HepG2 (cell line): ENCODE measurements around the gene LSM14B. TPM values are rescaled to one million over a fixed set of nuclear protein-coding genes. Genes with fewer than 3 reads are reported as not detected.

Experiments
- ATF4 ChIP-seq, 2 experiments: fragments of 450-650 bp in 1 of 2; sonication (generic) in 1 of 2; formaldehyde crosslinking; IDR thresholded peaks; 2 replicates each; pipeline versions ENCODE4 v1.5.0 to v1.8.0; 2020 to 2022; ENCODE audit warnings: mild to moderate bottlenecking in 1 of 2, missing genetic modification reagents in 1 of 2
- ATF6 ChIP-seq: sonication (generic); formaldehyde crosslinking; conservative IDR thresholded peaks from 2 replicates; pipeline ENCODE4 v1.4.0; 2020; ENCODE audit warnings: missing genetic modification reagents
- BORCS8-MEF2B ChIP-seq: sonication (generic); formaldehyde crosslinking; IDR thresholded peaks from 2 replicates; pipeline ENCODE4 v1.8.0; 2022; ENCODE audit warnings: mild to moderate bottlenecking, missing genetic modification reagents
- CBX5 ChIP-seq: sonication (generic); formaldehyde crosslinking; IDR thresholded peaks from 2 replicates; pipeline ENCODE4 v1.4.0; 2020; ENCODE audit warnings: missing genetic modification reagents, borderline replicate concordance
- CENPBD1 ChIP-seq: sonication (generic); formaldehyde crosslinking; IDR thresholded peaks from 2 replicates; pipeline ENCODE4 v1.8.0; 2022; ENCODE audit warnings: missing genetic modification reagents, low read depth, mild to moderate bottlenecking, borderline replicate concordance
- CTCF ChIP-seq: sonication (generic); formaldehyde crosslinking; IDR thresholded peaks from 2 replicates; pipeline ENCODE4 v1.5.0; 2020; ENCODE audit warnings: mild to moderate bottlenecking, missing genetic modification reagents, moderate library complexity
- GTF2F1 ChIP-seq: fragments of 150-350 bp; IDR thresholded peaks from 2 replicates; pipeline ENCODE4 v1.6.1; 2014; ENCODE audit warnings: low read length
- HDAC2 ChIP-seq: sonication (generic); formaldehyde crosslinking; IDR thresholded peaks from 2 replicates; pipeline ENCODE4 v1.4.0; 2020; ENCODE audit warnings: missing genetic modification reagents
- MEIS2 ChIP-seq: sonication (generic); formaldehyde crosslinking; IDR thresholded peaks from 2 replicates; pipeline ENCODE4 v1.9.0; 2021; ENCODE audit warnings: mild to moderate bottlenecking, missing genetic modification reagents
- NCOR1 ChIP-seq: fragments of 200-600 bp; sonication (generic); IDR thresholded peaks from 2 replicates; pipeline ENCODE4 v1.7.0; 2017; ENCODE audit warnings: antibody characterized with exemption, low read length, borderline replicate concordance
- NFE2L1 ChIP-seq: sonication (generic); formaldehyde crosslinking; IDR thresholded peaks from 2 replicates; pipeline ENCODE4 v1.4.0; 2020; ENCODE audit warnings: missing genetic modification reagents, mild to moderate bottlenecking, borderline replicate concordance
- NFKB2 ChIP-seq: sonication (generic); formaldehyde crosslinking; IDR thresholded peaks from 2 replicates; pipeline ENCODE4 v1.4.0; 2020; ENCODE audit warnings: missing genetic modification reagents, borderline replicate concordance
- PHF20 ChIP-seq: sonication (generic); formaldehyde crosslinking; IDR thresholded peaks from 2 replicates; pipeline ENCODE4 v1.5.0; 2020; ENCODE audit warnings: mild to moderate bottlenecking, missing genetic modification reagents
- POGZ ChIP-seq: sonication (generic); formaldehyde crosslinking; IDR thresholded peaks from 2 replicates; pipeline ENCODE4 v1.4.0; 2020; ENCODE audit warnings: mild to moderate bottlenecking, missing genetic modification reagents
- ZNF101 ChIP-seq: sonication (generic); formaldehyde crosslinking; IDR thresholded peaks from 2 replicates; pipeline ENCODE4 v1.4.0; 2020; ENCODE audit warnings: mild to moderate bottlenecking, low read depth, missing genetic modification reagents, borderline replicate concordance
- ZNF12 ChIP-seq: sonication (generic); formaldehyde crosslinking; IDR thresholded peaks from 2 replicates; pipeline ENCODE4 v1.5.0; 2020; ENCODE audit warnings: missing genetic modification reagents
- ZNF572 ChIP-seq: sonication (generic); formaldehyde crosslinking; IDR thresholded peaks from 2 replicates; pipeline ENCODE4 v1.5.1; 2020; ENCODE audit warnings: mild to moderate bottlenecking, missing genetic modification reagents
- polyA plus RNA-seq, 8 experiments: library from polyadenylated mRNA; depleted of rRNA in 3 of 8; stranded (reverse) in 7 of 8; unstranded in 1 of 8; fragments of >200 nt; fragmentation: Illumina TruSeq in 4 of 8; extraction: Trizol in 4 of 8; gene quantifications; 2 replicates each; pipeline versions ENCODE4 v1.2.1 to v1.2.3, GENCODE V29; 2011 to 2016; ENCODE audit warnings: low read depth in 4 of 8, missing spikeins in 1 of 8, mixed read lengths in 1 of 8; ENCODE audit not compliant: insufficient read depth in 1 of 8
- total RNA-seq, 5 experiments: library from RNA; depleted of rRNA; stranded (reverse); fragments of >200 nt; fragmentation: Illumina TruSeq; extraction: Trizol; gene quantifications; 2 replicates each; pipeline ENCODE4 v1.2.3, GENCODE V29; 2016; ENCODE audit warnings: low read depth in 1 of 5
- TF ChIP-seq, protein P1 (sequence below): sonication (generic); formaldehyde crosslinking; IDR thresholded peaks from 2 replicates; pipeline ENCODE4 v1.5.1; 2020; ENCODE audit warnings: missing genetic modification reagents, mild to moderate bottlenecking, borderline replicate concordance
- TF ChIP-seq, protein P2 (sequence below): sonication (generic); formaldehyde crosslinking; IDR thresholded peaks from 2 replicates; pipeline ENCODE4 v1.8.1; 2023; ENCODE audit warnings: mild to moderate bottlenecking, missing genetic modification reagents, borderline replicate concordance
- TF ChIP-seq, protein P3 (sequence below): sonication (generic); formaldehyde crosslinking; conservative IDR thresholded peaks from 2 replicates; pipeline ENCODE4 v1.8.0; 2022; ENCODE audit warnings: low read depth, missing genetic modification reagents

Gene LSM14B
- total and polyA plus RNA-seq, 2 of the 13 experiments (the other 11 are each of a cell fraction or from before 2014, with no cell fraction given), result 43.3 to 79.2 TPM

DNA sequence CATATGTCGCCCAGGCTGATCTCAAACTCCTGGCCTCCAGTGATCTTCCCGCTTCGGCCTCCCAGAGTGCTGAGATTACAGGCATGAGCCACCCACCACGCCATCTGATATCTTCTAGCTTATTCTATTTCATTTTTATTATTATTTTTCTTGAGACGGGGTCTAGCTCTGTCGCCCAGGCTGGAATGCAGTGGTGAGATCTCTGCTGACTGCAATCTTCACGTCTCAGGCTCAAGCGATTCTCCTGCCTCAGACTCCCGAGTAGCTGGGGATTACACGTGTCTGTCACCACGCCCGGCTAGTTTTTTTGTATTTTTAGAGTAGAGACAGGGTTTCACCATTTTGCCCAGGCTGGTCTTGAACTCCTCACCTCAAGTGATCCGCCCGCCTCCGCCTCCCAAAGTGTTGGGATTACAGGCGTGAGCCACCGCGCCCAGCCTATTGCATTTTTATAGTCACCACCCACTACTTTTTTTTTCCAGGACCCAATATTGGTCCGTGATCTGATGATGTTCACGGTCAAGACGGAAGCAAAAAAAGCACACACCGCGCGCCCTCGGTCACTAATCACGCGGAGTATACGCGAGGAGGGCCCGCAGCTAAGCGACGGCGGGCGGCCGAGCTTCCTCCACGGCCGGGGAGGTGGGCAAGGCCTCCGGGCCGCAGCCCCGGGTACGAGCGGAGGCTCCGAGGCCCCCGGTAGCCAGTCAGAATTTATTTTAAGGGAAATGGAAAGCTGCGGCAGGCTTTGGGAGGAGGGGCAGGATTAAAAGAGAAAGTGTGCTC, 1.1 kb upstream of the LSM14B start (continued):
- TF ChIP-seq, protein P1, sequence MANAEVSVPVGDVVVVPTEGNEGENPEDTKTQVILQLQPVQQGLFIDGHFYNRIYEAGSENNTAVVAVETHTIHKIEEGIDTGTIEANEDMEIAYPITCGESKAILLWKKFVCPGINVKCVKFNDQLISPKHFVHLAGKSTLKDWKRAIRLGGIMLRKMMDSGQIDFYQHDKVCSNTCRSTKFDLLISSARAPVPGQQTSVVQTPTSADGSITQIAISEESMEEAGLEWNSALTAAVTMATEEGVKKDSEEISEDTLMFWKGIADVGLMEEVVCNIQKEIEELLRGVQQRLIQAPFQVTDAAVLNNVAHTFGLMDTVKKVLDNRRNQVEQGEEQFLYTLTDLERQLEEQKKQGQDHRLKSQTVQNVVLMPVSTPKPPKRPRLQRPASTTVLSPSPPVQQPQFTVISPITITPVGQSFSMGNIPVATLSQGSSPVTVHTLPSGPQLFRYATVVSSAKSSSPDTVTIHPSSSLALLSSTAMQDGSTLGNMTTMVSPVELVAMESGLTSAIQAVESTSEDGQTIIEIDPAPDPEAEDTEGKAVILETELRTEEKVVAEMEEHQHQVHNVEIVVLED (CRISPR knock-in tag), result no peak; the same call in 1 of the 2 replicates
- TF ChIP-seq CENPBD1 (CRISPR knock-in tag) (no peak), BORCS8-MEF2B (CRISPR knock-in tag) (peak; percentile 61; the same call in 1 of the 2 replicates), ZNF572 (CRISPR knock-in tag) (no peak), CBX5 (CRISPR knock-in tag) (peak; percentile 61; the same call in 1 of the 2 replicates), HDAC2 (CRISPR knock-in tag) (peak; percentile 60), ZNF12 (CRISPR knock-in tag) (peak; percentile 43; the same call in 1 of the 2 replicates), MEIS2 (CRISPR knock-in tag) (no peak), NFKB2 (CRISPR knock-in tag) (peak; percentile 82; the same call in 1 of the 2 replicates), POGZ (CRISPR knock-in tag) (no peak), NCOR1 (peak; percentile 12; the same call in 1 of the 2 replicates), NFE2L1 (CRISPR knock-in tag) (no peak), PHF20 (no peak), GTF2F1 (no peak), ZNF101 (CRISPR knock-in tag) (no peak), CTCF (CRISPR knock-in tag) (no peak), ATF4 (CRISPR knock-in tag; IDR thresholded peaks at IDR 0.05) (no peak; a peak in 1 of 4 replicates), ATF6 (CRISPR knock-in tag) (no peak)
- TF ChIP-seq, protein P2, sequence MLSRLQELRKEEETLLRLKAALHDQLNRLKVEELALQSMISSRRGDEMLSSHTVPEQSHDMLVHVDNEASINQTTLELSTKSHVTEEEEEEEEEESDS, result no peak; the same call in 1 of the 2 replicates
- TF ChIP-seq, protein P3, sequence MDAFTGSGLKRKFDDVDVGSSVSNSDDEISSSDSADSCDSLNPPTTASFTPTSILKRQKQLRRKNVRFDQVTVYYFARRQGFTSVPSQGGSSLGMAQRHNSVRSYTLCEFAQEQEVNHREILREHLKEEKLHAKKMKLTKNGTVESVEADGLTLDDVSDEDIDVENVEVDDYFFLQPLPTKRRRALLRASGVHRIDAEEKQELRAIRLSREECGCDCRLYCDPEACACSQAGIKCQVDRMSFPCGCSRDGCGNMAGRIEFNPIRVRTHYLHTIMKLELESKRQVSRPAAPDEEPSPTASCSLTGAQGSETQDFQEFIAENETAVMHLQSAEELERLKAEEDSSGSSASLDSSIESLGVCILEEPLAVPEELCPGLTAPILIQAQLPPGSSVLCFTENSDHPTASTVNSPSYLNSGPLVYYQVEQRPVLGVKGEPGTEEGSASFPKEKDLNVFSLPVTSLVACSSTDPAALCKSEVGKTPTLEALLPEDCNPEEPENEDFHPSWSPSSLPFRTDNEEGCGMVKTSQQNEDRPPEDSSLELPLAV (CRISPR knock-in tag), result no peak
